Activated CD4-positive, alpha-beta memory T cell treated with anti-CD3 and anti-CD28 coated beads, Interleukin-2, amount 10 ng/mL, durations not matched to agents 7 days and 5 days (primary cell): ENCODE results near the gene CIITA. TPM values are rescaled to one million over a fixed set of nuclear protein-coding genes. Genes with fewer than 3 reads are reported as not detected.

Experiments used
- CTCF ChIA-PET: fragments of 350-600 bp; sonication (Branson Sonifier 250); formaldehyde crosslinking; loops from one replicate; lab custom pipeline; 2021; ENCODE audit warnings: antibody characterized with exemption, inconsistent platforms; lab: Charles Lee
- POLR2A ChIA-PET: fragments of 350-600 bp; sonication (Branson Sonifier 250); formaldehyde crosslinking; loops from one replicate; lab custom pipeline; 2021; ENCODE audit warnings: antibody characterized with exemption; lab: Charles Lee
- DNase-seq: peaks from one replicate; pipeline ENCODE4 v3.0.0-alpha.2; 2020
- H3K27ac Mint-ChIP-seq: one replicate; pipeline ENCODE4 v1.8.0; 2021; ENCODE audit warnings: mild to moderate bottlenecking, mixed read lengths
- H3K27me3 Mint-ChIP-seq: one replicate; pipeline ENCODE4 v1.8.0; 2021; ENCODE audit warnings: mixed read lengths
- H3K36me3 Mint-ChIP-seq: one replicate; pipeline ENCODE4 v1.8.0; 2021; ENCODE audit warnings: low read depth, mixed read lengths
- H3K4me1 Mint-ChIP-seq: one replicate; pipeline ENCODE4 v1.8.0; 2021; ENCODE audit warnings: mixed read lengths
- H3K4me3 Mint-ChIP-seq: one replicate; pipeline ENCODE4 v1.8.0; 2021; ENCODE audit warnings: mild to moderate bottlenecking, mixed read lengths
- H3K9me3 Mint-ChIP-seq: one replicate; pipeline ENCODE4 v1.8.0; 2021; ENCODE audit warnings: mixed read lengths
- total RNA-seq, 2 experiments: library from RNA; stranded (reverse); gene quantifications; one replicate each; pipeline ENCODE4 v1.2.3, GENCODE V29; 2021

Gene CIITA
- total RNA-seq, 2 experiments from 2014 or later = 48.5 to 48.9 TPM

GRCh38 chr16:10984509-10984908, 107.5 kb downstream of the CIITA start:
- H3K36me3 Mint-ChIP-seq = peaks cover 51% of the 10 kb centered on the region
- no peak for DNase-seq
- no peak overlapping the region for H3K4me3 Mint-ChIP-seq
- POLR2A ChIA-PET = interaction anchor here (0.7 to 4.6 kb wide), 9 partner anchors 12 to 370 kb away, joined by 3 to 67 read pairs (median 7); partner anchors contain the start of gene SOCS1
- no peaks in the 10 kb centered on the region for H3K9me3 Mint-ChIP-seq
- CTCF ChIA-PET = interaction anchor here (0.9 to 3.8 kb wide), 10 partner anchors 9 to 387 kb away, joined by 3 to 50 read pairs (median 4); partner anchors contain the start of gene SOCS1
- H3K27ac Mint-ChIP-seq = peak overlapping the region; percentile 87
- H3K27me3 Mint-ChIP-seq = no peaks in the 10 kb centered on the region
- peaks cover 89% of the 10 kb centered on the region for H3K4me1 Mint-ChIP-seq

Other genes starting within 250 kb of the CIITA start
- not detected for gene TEKT5, start 182.3 kb upstream of the CIITA start, total RNA-seq
- 10 to 100 TPM; 29.4 to 31.5 TPM for gene NUBP1, start 133.4 kb upstream of the CIITA start, total RNA-seq
- gene TVP23A, start 58.4 kb upstream of the CIITA start, total RNA-seq = not detected
- 10 to 100 TPM; 24.2 to 24.7 TPM for gene DEXI, start 65.3 kb downstream of the CIITA start, total RNA-seq
- gene CLEC16A, start 67.4 kb downstream of the CIITA start, total RNA-seq = 10 to 100 TPM; 30.3 to 32.4 TPM